ENCODE data around the gene OGT.

Gene OGT

GRCh38 chrX:71622576-71623450 is 89.9 kb downstream of the OGT start:
- no peak for DNase-seq (ENCODE audit: low spot score)

DNA sequence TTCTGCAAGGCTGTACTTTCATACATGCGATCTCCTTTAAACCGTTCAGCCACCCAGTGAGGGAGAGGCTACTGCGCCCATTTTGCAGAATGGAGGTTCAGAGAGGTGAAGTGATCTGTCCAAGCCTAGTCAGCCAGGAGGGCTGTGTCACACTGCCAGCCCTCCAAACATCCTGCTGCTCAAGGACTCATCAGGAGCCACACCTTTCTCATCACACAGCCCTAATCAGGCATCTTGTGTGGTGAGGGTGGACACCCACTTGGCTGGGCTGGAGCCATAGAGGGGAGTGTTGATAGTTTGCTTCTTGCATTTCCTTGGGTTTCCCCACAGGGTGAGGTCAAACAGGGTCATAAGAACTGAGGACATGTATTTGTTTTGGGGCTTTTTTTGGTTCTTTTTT is 90.8 kb downstream of the OGT start:
- no peak for DNase-seq (ENCODE audit: low spot score)

DNA sequence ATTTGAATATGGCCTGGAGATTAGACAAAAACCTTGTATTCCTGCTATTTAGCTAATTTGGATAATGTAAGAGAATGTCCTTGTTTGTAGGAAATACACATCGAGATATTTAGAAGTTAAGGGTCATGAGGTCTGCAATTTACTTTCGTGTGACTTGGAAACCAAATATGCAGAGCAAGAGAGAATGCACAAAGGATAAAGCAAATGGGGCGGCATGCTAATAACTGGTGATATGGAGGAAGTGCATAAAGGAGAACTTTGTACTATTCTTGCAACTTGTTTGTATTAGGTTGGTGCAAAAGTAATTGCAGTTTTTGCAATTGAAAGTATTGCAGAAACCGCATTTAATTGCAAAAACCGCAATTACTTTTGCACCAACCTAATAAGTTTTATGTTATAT is 92.6 kb downstream of the OGT start:
- DNase-seq (ENCODE audit: low spot score): no peak

Data from HuH-7 (cell line).